D721Med (cell line): ENCODE data around the gene NOL8.

Experiments used
- DNase-seq: peaks from one replicate; pipeline ENCODE4 v3.0.0; 2011; ENCODE audit warnings: low spot score; ENCODE audit not compliant: insufficient read length
- FAIRE-seq: peaks from 2 replicates; lab custom pipeline; 2011; peaks lifted over from hg19 to GRCh38; lab: Jason Lieb, UNC
- CTCF ChIP-seq: IDR thresholded peaks from 2 replicates; pipeline ENCODE4 v1.5.1; 2012; ENCODE audit warnings: mild to moderate bottlenecking, control low read depth; ENCODE audit not compliant: insufficient read depth; ENCODE audit errors: missing control alignments

NOL8 gene

DNA sequence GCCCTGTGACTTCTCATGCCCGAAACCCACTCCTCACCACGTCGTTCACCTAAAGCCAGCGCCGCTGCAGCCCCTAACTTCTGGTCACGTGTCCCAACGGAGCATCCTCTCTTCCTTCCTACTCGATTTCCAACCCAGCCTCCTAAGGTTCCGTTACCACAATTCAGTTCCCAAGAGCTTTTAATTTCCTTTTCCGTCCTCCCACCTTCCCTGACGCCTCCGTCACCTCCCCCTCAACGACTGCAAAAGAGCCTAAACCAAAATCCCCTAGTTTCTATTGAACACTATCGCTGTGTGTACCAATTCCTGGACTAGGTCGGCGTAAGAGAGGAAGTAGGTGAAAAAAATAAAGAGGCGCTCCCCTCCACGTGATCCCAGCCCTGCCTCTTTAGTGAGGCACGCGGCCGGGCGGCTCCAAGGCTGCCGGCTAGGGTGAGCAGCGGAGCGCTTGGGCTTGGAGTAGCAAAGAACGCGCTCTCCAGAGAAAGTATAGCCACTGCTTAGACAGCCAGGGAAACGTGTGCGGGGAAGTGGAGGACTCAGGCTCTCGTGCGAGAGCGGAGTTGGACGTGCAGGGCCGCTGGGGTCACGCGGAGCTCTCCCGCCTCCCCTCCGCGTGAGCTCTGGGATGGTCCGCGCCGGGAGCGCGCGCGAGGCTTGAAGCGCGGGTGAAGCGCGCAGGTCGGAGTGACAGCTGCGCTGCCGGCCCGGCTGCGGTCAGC, at the start of gene NOL8, which contains the start of gene CENPP:
NOL8 (minus strand) TSS at position 82 of the 722 bp plus-strand sequence. CDS start 1,189 bp downstream, outside the sequence.
CENPP (plus strand) TSS at position 685 of the 722 bp plus-strand sequence.
- DNase-seq (peak; percentile 43), FAIRE-seq (no peak)
- no peak for TF ChIP-seq CTCF

GRCh38 chr9:92373167-92373566, 48.0 kb upstream of the NOL8 start:
- DNase-seq (no peak), FAIRE-seq (no peak)
- no peak for TF ChIP-seq CTCF

GRCh38 chr9:92369075-92369474, 43.9 kb upstream of the NOL8 start:
- FAIRE-seq: no peak
- no peak for DNase-seq
- no peak for TF ChIP-seq CTCF

GRCh38 chr9:92360083-92360482, 34.9 kb upstream of the NOL8 start:
- FAIRE-seq: no peak
- no peak for DNase-seq
- no peak for TF ChIP-seq CTCF

DNA sequence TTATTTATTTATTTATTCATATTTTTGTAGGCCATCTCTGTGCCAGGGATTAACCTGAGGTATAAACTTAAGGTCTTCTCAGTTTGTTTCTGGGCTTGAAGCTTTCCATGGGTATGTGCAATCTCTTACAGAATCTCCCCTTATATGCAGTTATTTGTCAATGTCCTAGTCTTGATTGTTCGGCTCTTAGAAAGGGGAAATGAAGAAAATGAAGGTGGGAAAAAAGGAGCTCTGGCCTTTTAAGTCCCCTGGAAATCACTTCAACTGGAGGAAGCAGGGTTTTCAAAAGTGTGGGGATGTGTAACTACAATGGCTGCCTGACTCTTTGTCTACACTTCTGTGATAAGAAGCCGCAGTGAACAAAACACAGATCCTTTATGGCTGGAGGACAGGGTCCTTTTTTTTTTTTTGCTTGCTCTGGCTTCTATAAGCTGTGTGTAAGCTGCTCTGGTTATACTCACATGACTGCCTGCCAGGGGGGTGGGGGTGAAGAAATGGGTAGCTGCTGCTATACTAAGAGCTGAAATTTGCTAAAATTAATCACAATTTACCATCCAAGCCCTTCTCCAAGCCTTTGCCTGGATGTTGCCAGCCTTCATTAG, 34.3 kb upstream of the NOL8 start:
- DNase-seq (no peak), FAIRE-seq (no peak)
- TF ChIP-seq CTCF: no peak

DNA sequence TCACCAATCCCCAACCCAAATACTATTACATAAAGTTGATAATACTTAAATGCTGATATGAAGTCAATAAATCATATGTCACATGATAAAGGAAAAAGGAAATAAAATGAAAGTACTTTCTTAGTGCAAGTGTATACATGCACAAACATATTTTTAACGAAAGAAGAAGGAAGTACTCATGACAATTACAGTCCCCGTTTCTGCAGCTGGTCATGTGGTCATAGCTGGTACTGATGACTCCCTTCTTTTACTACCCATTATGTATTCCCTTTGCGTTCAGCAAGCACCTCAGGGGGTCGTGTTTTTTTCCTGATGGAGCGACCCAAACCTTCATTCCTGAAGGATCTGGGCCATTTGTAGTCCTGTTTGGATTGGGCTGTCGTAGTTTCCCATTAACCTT, 27.9 kb upstream of the NOL8 start:
- FAIRE-seq: no peak
- TF ChIP-seq CTCF: no peak
- DNase-seq: no peak

DNA sequence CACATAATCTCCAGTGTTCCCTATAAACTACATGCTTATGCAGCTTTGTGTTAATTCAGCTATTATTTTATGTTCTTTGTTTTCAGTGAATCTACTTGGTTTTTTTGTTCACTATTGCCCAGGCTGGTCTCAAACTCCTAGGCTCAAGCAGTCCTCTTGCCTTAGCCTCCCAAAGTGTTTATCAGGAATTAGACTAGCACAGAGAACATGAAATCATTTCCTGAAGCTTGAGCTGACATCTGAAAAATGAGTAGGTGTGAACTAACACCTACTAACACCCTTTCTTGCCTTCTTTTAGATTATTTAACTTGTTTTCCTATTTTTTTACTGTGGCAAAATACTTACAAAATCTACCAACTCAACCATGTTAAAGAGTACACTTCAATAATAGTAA, 25.6 kb upstream of the NOL8 start:
- FAIRE-seq (no peak), DNase-seq (no peak)
- TF ChIP-seq CTCF: no peak
